Suprapubic skin (tissue), 4 donors: ENCODE results near the gene PLXNB1. TPM values are rescaled to one million over a fixed set of nuclear protein-coding genes. Genes with fewer than 3 reads are reported as not detected.
"Not testable (repeated sequence)": the region's sequence is repeated elsewhere in the genome, so short reads cannot be mapped to it uniquely, and the experiment has no call there.

Experiments
- DNase-seq, 2 donors: peaks; one replicate each; pipeline ENCODE4 v3.0.0-alpha.2; 2019; ENCODE audit warnings: low spot score in 2 of 2
- H3K27ac ChIP-seq: fragments of 200-600 bp; sonication (generic); one replicate; pipeline ENCODE4 v1.5.1; 2019
- H3K27me3 ChIP-seq: fragments of 200-600 bp; sonication (generic); one replicate; pipeline ENCODE4 v1.5.1; 2019
- H3K36me3 ChIP-seq: fragments of 200-600 bp; sonication (generic); one replicate; pipeline ENCODE4 v1.5.1; 2019
- H3K4me1 ChIP-seq: fragments of 200-600 bp; sonication (generic); one replicate; pipeline ENCODE4 v1.5.1; 2019
- H3K4me3 ChIP-seq: fragments of 200-600 bp; sonication (generic); one replicate; pipeline ENCODE4 v1.5.1; 2019; ENCODE audit warnings: mild to moderate bottlenecking
- H3K9me3 ChIP-seq: fragments of 200-600 bp; sonication (generic); one replicate; pipeline ENCODE4 v1.5.1; 2019
- EP300 ChIP-seq: sonication (generic); formaldehyde crosslinking; IDR thresholded peaks from one replicate; pipeline ENCODE4 v1.6.1; 2017; ENCODE audit warnings: antibody characterized with exemption
- POLR2A ChIP-seq, 2 donors: fragments of 450-650 bp; IDR thresholded peaks; one replicate each; pipeline ENCODE4 v1.6.1; 2017; ENCODE audit warnings: antibody characterized with exemption in 2 of 2, mild to moderate bottlenecking in 2 of 2, moderate library complexity in 2 of 2
- POLR2AphosphoS5 ChIP-seq, 3 donors: sonication (generic); formaldehyde crosslinking; IDR thresholded peaks; one replicate each; pipeline ENCODE4 v1.6.1; 2017; ENCODE audit warnings: antibody characterized with exemption in 3 of 3
- WGBS: methylation state at CpG from one replicate; pipeline ENCODE4 v1.1.5; 2018; 5-methylcytosine and 5-hydroxymethylcytosine counted together
- total RNA-seq, 4 donors: library from RNA; depleted of rRNA; stranded (reverse); fragments of >200 nt; gene quantifications; one replicate each; pipeline ENCODE4 v1.1.0, GENCODE V29; 2016
- TF ChIP-seq, protein P1 (sequence below), 2 donors: fragments of 200-600 bp in 1 of 2; fragments of 450-650 bp in 1 of 2; sonication (generic) in 1 of 2; IDR thresholded peaks; one replicate each; pipeline ENCODE4 v1.5.1; 2016 to 2019; ENCODE audit warnings: antibody characterized with exemption in 2 of 2, mild to moderate bottlenecking in 1 of 2, moderate library complexity in 1 of 2

Gene PLXNB1
- total RNA-seq, 4 donors from 2014 or later: 188 to 384 (median 220) TPM

- Histone ChIP-seq H3K27ac (no peak overlapping the region), H3K4me1 (peaks cover 33% of the 10 kb centered on the region), H3K4me3 (no peak overlapping the region), H3K36me3 (peaks cover 8% of the 10 kb centered on the region), H3K9me3 (no peaks in the 10 kb centered on the region), H3K27me3 (no peaks in the 10 kb centered on the region)
- WGBS: 82% methylated on average over 10 of the region's 11 CpGs
- DNase-seq: no peak
- TF ChIP-seq, protein P1, sequence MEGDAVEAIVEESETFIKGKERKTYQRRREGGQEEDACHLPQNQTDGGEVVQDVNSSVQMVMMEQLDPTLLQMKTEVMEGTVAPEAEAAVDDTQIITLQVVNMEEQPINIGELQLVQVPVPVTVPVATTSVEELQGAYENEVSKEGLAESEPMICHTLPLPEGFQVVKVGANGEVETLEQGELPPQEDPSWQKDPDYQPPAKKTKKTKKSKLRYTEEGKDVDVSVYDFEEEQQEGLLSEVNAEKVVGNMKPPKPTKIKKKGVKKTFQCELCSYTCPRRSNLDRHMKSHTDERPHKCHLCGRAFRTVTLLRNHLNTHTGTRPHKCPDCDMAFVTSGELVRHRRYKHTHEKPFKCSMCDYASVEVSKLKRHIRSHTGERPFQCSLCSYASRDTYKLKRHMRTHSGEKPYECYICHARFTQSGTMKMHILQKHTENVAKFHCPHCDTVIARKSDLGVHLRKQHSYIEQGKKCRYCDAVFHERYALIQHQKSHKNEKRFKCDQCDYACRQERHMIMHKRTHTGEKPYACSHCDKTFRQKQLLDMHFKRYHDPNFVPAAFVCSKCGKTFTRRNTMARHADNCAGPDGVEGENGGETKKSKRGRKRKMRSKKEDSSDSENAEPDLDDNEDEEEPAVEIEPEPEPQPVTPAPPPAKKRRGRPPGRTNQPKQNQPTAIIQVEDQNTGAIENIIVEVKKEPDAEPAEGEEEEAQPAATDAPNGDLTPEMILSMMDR (IDR thresholded peaks at IDR 0.05): no peak
- TF ChIP-seq POLR2AphosphoS5 (IDR thresholded peaks at IDR 0.05): no peak
- no peak for TF ChIP-seq EP300
- no peak for TF ChIP-seq POLR2A (IDR thresholded peaks at IDR 0.05)
Observed at GRCh38 chr3:48475188-48475587, 45.3 kb upstream of the PLXNB1 start.

GRCh38 chr3:48474619-48475018 lies 44.7 kb upstream of the PLXNB1 start:
- DNase-seq: no peak
- no peaks in the 10 kb centered on the region for H3K9me3 ChIP-seq
- H3K4me3 ChIP-seq: no peak overlapping the region
- peaks cover 39% of the 10 kb centered on the region for H3K4me1 ChIP-seq
- TF ChIP-seq POLR2A (IDR thresholded peaks at IDR 0.05) (no peak), EP300 (no peak), POLR2AphosphoS5 (IDR thresholded peaks at IDR 0.05) (no peak)
- TF ChIP-seq, protein P1 (IDR thresholded peaks at IDR 0.05): no peak
- H3K36me3 ChIP-seq: peaks cover 11% of the 10 kb centered on the region
- H3K27ac ChIP-seq: no peak overlapping the region
- no peaks in the 10 kb centered on the region for H3K27me3 ChIP-seq
- WGBS: 68% methylated on average over 4 of the region's 4 CpGs

DNA sequence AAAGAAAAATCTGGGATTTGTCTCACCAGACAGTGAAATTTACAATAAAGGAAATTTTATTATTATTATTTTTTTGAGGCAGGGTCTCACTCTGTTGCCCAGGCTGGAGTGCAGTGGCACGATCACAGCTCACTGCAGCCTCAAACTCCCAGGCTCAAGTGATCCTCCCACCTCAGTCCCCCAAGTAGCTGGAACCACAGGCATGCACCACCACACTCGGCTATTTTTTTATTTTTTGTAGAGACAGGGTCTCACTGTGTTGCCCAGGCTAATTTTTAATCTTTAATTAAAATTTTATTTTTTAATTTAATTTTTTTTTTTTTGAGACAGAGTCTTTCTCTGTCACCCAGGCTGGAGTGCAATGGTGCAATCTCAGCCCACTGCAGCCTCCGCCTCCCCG lies 44.1 kb upstream of the PLXNB1 start:
- not testable (repeated sequence) for H3K27ac ChIP-seq, H3K27me3 ChIP-seq, H3K4me3 ChIP-seq, H3K9me3 ChIP-seq, DNase-seq
- peaks cover 45% of the 10 kb centered on the region for H3K4me1 ChIP-seq
- H3K36me3 ChIP-seq: peaks cover 17% of the 10 kb centered on the region
- WGBS: 94% methylated on average over 4 of the region's 4 CpGs

DNA sequence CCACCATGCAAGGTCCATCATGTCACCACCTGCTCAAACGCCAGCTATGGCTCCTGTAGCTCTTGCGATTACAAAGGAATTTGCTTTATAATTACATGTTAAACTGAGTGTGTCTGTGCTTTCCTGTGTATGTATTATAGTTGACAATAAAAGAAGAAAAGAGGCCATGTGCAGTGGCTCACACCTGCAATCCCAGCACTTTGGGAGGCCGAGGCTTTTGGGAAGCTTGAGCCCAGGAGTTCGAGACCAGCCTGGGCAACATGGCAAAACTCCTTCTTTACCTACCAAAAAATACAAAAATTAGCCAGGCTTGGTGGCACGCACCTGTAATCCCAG lies 43.7 kb upstream of the PLXNB1 start:
- 66% methylated on average over 5 of the region's 5 CpGs for WGBS
- TF ChIP-seq POLR2AphosphoS5 (IDR thresholded peaks at IDR 0.05) (no peak), EP300 (no peak), POLR2A (IDR thresholded peaks at IDR 0.05) (no peak)
- TF ChIP-seq, protein P1 (IDR thresholded peaks at IDR 0.05): no peak
- Histone ChIP-seq H3K27me3 (no peaks in the 10 kb centered on the region), H3K9me3 (no peaks in the 10 kb centered on the region), H3K4me3 (no peak overlapping the region), H3K4me1 (peaks cover 49% of the 10 kb centered on the region), H3K27ac (peak overlapping the region; percentile 97), H3K36me3 (peaks cover 21% of the 10 kb centered on the region)
- DNase-seq: no peak

- Histone ChIP-seq H3K4me1 (peaks cover 55% of the 10 kb centered on the region), H3K36me3 (peaks cover 22% of the 10 kb centered on the region), H3K4me3 (peak overlapping the region; percentile 68), H3K27ac (peak overlapping the region; percentile 97), H3K9me3 (no peaks in the 10 kb centered on the region), H3K27me3 (no peaks in the 10 kb centered on the region)
- peak in 1 of 2 donors; percentile 79 for TF ChIP-seq POLR2A (IDR thresholded peaks at IDR 0.05)
- TF ChIP-seq EP300: no peak
- TF ChIP-seq POLR2AphosphoS5 (IDR thresholded peaks at IDR 0.05): peak in 2 of 3 donors; percentile 39 to 77
- TF ChIP-seq, protein P1 (IDR thresholded peaks at IDR 0.05): peak in 1 of 2 donors; percentile 35
- peak; percentile 95 for DNase-seq
- WGBS: 6% methylated on average over 17 of the region's 17 CpGs
Observed at GRCh38 chr3:48472923-48473616, 43.2 kb upstream of the PLXNB1 start.

DNA sequence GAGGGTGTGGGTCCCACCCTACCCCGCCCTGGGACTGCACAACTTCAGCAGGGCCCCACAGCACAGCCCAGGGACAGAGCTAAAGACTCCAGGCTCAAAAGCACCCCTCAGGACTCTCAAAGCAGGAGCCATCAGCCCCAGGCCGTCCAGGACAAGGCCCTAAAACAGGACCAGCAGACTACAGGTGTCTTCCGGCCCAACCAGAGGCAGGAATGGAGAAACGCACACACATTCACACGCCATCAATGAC lies 42.7 kb upstream of the PLXNB1 start:
- 0% methylated on average over 4 of the region's 5 CpGs for WGBS
- TF ChIP-seq, protein P1 (IDR thresholded peaks at IDR 0.05): no peak
- no peak for TF ChIP-seq POLR2AphosphoS5 (IDR thresholded peaks at IDR 0.05)
- TF ChIP-seq EP300: no peak
- TF ChIP-seq POLR2A (IDR thresholded peaks at IDR 0.05): no peak
- Histone ChIP-seq H3K9me3 (no peaks in the 10 kb centered on the region), H3K27me3 (no peaks in the 10 kb centered on the region), H3K36me3 (peaks cover 23% of the 10 kb centered on the region), H3K4me3 (peak overlapping the region; percentile 68), H3K4me1 (peaks cover 59% of the 10 kb centered on the region), H3K27ac (peak overlapping the region; percentile 97)
- DNase-seq: no peak
